HCT116 (cell line): ENCODE data around the gene B4GALNT2. TPM values are rescaled to one million over a fixed set of nuclear protein-coding genes. Genes with fewer than 3 reads are reported as not detected.

ENCODE experiments used
- ATAC-seq: fragments of 200-7000 bp; cut with Tn5 transposase; 2 replicates; pipeline ENCODE4 v1.9.1; 2020; ENCODE audit warnings: mild to moderate bottlenecking, moderate library complexity
- BruUV-seq: library from RNA; stranded (reverse); fragments of 400-500 nt; replicated peaks from 2 replicates; lab custom pipeline; 2021; lab: Mats Ljungman, UMichigan
- CTCF ChIA-PET: fragments of 300-600 bp; sonication (Branson Sonifier 250); formaldehyde crosslinking; loops from one replicate; lab custom pipeline; 2021; ENCODE audit warnings: antibody characterized with exemption; lab: Charles Lee
- POLR2A ChIA-PET: fragments of 300-600, 350-600 bp; sonication (Branson Sonifier 250); formaldehyde crosslinking; loops from one replicate; lab custom pipeline; 2021; ENCODE audit warnings: antibody characterized with exemption; lab: Charles Lee
- RAD21 ChIA-PET, 2 experiments: fragments of 300-600 bp; sonication (Branson Sonifier 250); formaldehyde crosslinking; loops; one replicate each; lab custom pipeline; 2023; ENCODE audit warnings: low total read pairs in 2 of 2; ENCODE audit not compliant: uncharacterized antibody in 2 of 2, unreplicated experiment in 2 of 2, low non-redundant PET in 1 of 2; lab: Charles Lee
- DNase-seq: peaks from one replicate; pipeline ENCODE4 v3.0.0-alpha.2; 2010; ENCODE audit warnings: low read depth, low spot score
- H2AFZ ChIP-seq: fragments of 200-600 bp; shearing (Covaris generic), sonication (generic); 2 replicates; pipeline ENCODE4 v1.6.1; 2017; ENCODE audit warnings: low read depth, mixed run types, mixed read lengths, antibody characterized with exemption, low read length; ENCODE audit not compliant: poor library complexity, severe bottlenecking
- H3K27ac ChIP-seq: 2 replicates; pipeline ENCODE4 v1.5.1; 2012; ENCODE audit warnings: low read depth, low read length
- H3K27me3 ChIP-seq: fragments of 200-600 bp; sonication (generic); 2 replicates; pipeline ENCODE4 v1.6.1; 2016; ENCODE audit warnings: mixed run types, low read length, mixed read lengths; ENCODE audit not compliant: insufficient read depth
- H3K36me3 ChIP-seq, 2 experiments: fragments of 200-500 bp in 1 of 2; fragments of 200-600 bp in 1 of 2; sonication (Bioruptor generic) in 1 of 2; sonication (generic) in 1 of 2; 2 replicates each; pipeline versions ENCODE4 v1.5.1 to v1.6.1; 2014 to 2016; ENCODE audit warnings: low read length in 2 of 2, inconsistent platforms in 1 of 2, mixed read lengths in 1 of 2, mixed run types in 1 of 2; ENCODE audit not compliant: insufficient read depth in 2 of 2, control insufficient read depth in 1 of 2
- H3K4me1 ChIP-seq, 2 experiments: fragments of 200-600 bp in 1 of 2; sonication (generic) in 1 of 2; 2 replicates each; pipeline versions ENCODE4 v1.5.1 to v1.6.1; 2012 to 2017; ENCODE audit warnings: low read length in 2 of 2, inconsistent platforms in 1 of 2, mild to moderate bottlenecking in 1 of 2, mixed read lengths in 1 of 2, mixed run types in 1 of 2, moderate library complexity in 1 of 2; ENCODE audit not compliant: insufficient read depth in 2 of 2, control insufficient read depth in 1 of 2
- H3K4me2 ChIP-seq: fragments of 200-600 bp; sonication (generic); 2 replicates; pipeline ENCODE4 v1.6.1; 2017; ENCODE audit warnings: mixed run types, low read length, mixed read lengths
- H3K4me3 ChIP-seq, 2 experiments: fragments of 200-600 bp in 1 of 2; sonication (generic) in 1 of 2; replicated peaks in 1 of 2; 2 replicates each; pipeline ENCODE4 v1.5.1; 2011 to 2016; ENCODE audit warnings: low read length in 2 of 2, control low read depth in 1 of 2, low read depth in 1 of 2, mild to moderate bottlenecking in 1 of 2, mixed read lengths in 1 of 2, mixed run types in 1 of 2
- H3K79me2 ChIP-seq: fragments of 200-600 bp; sonication (generic); 2 replicates; pipeline ENCODE4 v1.6.1; 2017; ENCODE audit warnings: mild to moderate bottlenecking, mixed run types, low read length, moderate library complexity, mixed read lengths; ENCODE audit not compliant: insufficient read depth
- H3K9ac ChIP-seq: fragments of 200-600 bp; sonication (generic); 2 replicates; pipeline ENCODE4 v1.6.1; 2016; ENCODE audit warnings: low read length, mixed read lengths
- H3K9me2 ChIP-seq: fragments of 200-600 bp; sonication (generic), shearing (Covaris generic); 2 replicates; pipeline ENCODE4 v1.6.1; 2017; ENCODE audit warnings: mixed run types, mild to moderate bottlenecking, moderate library complexity; ENCODE audit not compliant: insufficient read depth
- H3K9me3 ChIP-seq, 2 experiments: fragments of 200-500 bp in 1 of 2; fragments of 200-600 bp in 1 of 2; sonication (Bioruptor generic) in 1 of 2; sonication (generic) in 1 of 2; 2 replicates each; pipeline ENCODE4 v1.6.1; 2014 to 2017; ENCODE audit warnings: low read length in 2 of 2, mixed read lengths in 2 of 2, inconsistent platforms in 1 of 2, low read depth in 1 of 2, mild to moderate bottlenecking in 1 of 2, mixed run types in 1 of 2, moderate library complexity in 1 of 2; ENCODE audit not compliant: control insufficient read depth in 1 of 2, insufficient read depth in 1 of 2
- H4K20me1 ChIP-seq: fragments of 200-600 bp; sonication (generic), shearing (Covaris generic); 2 replicates; pipeline ENCODE4 v1.6.1; 2017; ENCODE audit warnings: mixed run types, mild to moderate bottlenecking, moderate library complexity; ENCODE audit not compliant: insufficient read depth
- ATF3 ChIP-seq: IDR thresholded peaks from 2 replicates; pipeline ENCODE4 v1.6.1; 2012
- CBX3 ChIP-seq: IDR thresholded peaks from 2 replicates; pipeline ENCODE4 v1.6.1; 2012; ENCODE audit warnings: low read depth
- CEBPB ChIP-seq: IDR thresholded peaks from 2 replicates; pipeline ENCODE4 v1.6.1; 2012; ENCODE audit warnings: low read depth
- CTCF ChIP-seq, 3 experiments: fragments of 200-600 bp in 1 of 3; sonication (generic) in 1 of 3; IDR thresholded peaks in 2 of 3; conservative IDR thresholded peaks in 1 of 3; 2 replicates each; pipeline ENCODE4 v1.5.1; 2012 to 2017; ENCODE audit warnings: low read depth in 2 of 3, low read length in 2 of 3, antibody characterized with exemption in 1 of 3, borderline replicate concordance in 1 of 3, control low read depth in 1 of 3, mild to moderate bottlenecking in 1 of 3, mixed read lengths in 1 of 3, mixed run types in 1 of 3, moderate library complexity in 1 of 3; ENCODE audit not compliant: insufficient read depth in 1 of 3
- EGR1 ChIP-seq: IDR thresholded peaks from 2 replicates; pipeline ENCODE4 v1.6.1; 2012; ENCODE audit warnings: low read depth
- ELF1 ChIP-seq: IDR thresholded peaks from 2 replicates; pipeline ENCODE4 v1.6.1; 2012; ENCODE audit warnings: low read depth, borderline replicate concordance
- EZH2 ChIP-seq: fragments of 200-600 bp; sonication (generic); IDR thresholded peaks from 2 replicates; pipeline ENCODE4 v1.6.1; 2017; ENCODE audit warnings: antibody characterized with exemption, mixed run types
- FOSL1 ChIP-seq: IDR thresholded peaks from 2 replicates; pipeline ENCODE4 v1.6.1; 2012; ENCODE audit warnings: low read depth
- MAX ChIP-seq: IDR thresholded peaks from 2 replicates; pipeline ENCODE4 v1.6.1; 2012
- POLR2A ChIP-seq: IDR thresholded peaks from 2 replicates; pipeline ENCODE4 v1.7.0; 2011; ENCODE audit warnings: borderline replicate concordance; ENCODE audit not compliant: insufficient read depth, insufficient read length; ENCODE audit errors: extremely low read depth
- RAD21 ChIP-seq: IDR thresholded peaks from 2 replicates; pipeline ENCODE4 v1.6.1; 2012; ENCODE audit warnings: low read depth, mild to moderate bottlenecking
- REST ChIP-seq: IDR thresholded peaks from 2 replicates; pipeline ENCODE4 v1.6.1; 2012; ENCODE audit warnings: low read depth
- SIN3A ChIP-seq: IDR thresholded peaks from 2 replicates; pipeline ENCODE4 v1.6.1; 2012; ENCODE audit warnings: low read depth
- SP1 ChIP-seq: IDR thresholded peaks from 2 replicates; pipeline ENCODE4 v1.6.1; 2012; ENCODE audit warnings: low read depth
- TCF7L2 ChIP-seq: IDR thresholded peaks from 2 replicates; pipeline ENCODE4 v1.7.0; 2011; ENCODE audit warnings: borderline replicate concordance, inconsistent platforms; ENCODE audit not compliant: insufficient read depth, insufficient read length; ENCODE audit errors: extremely low read depth
- YY1 ChIP-seq: IDR thresholded peaks from 2 replicates; pipeline ENCODE4 v1.6.1; 2011; ENCODE audit warnings: low read length, low read depth, moderate library complexity, mild to moderate bottlenecking; ENCODE audit not compliant: insufficient replicate concordance; ENCODE audit errors: extremely low read depth
- ZBTB33 ChIP-seq: IDR thresholded peaks from 2 replicates; pipeline ENCODE4 v1.6.1; 2011; ENCODE audit warnings: mild to moderate bottlenecking, low read length, moderate library complexity; ENCODE audit not compliant: insufficient replicate concordance; ENCODE audit errors: extremely low read depth
- ZFX ChIP-seq: fragments of 450-650 bp; IDR thresholded peaks from 2 replicates; pipeline ENCODE4 v1.6.1; 2017
- ZNF274 ChIP-seq: fragments of 200-500 bp; sonication (Bioruptor generic); IDR thresholded peaks from 2 replicates; pipeline ENCODE4 v1.6.1; 2014; ENCODE audit warnings: mild to moderate bottlenecking, low read depth, low read length, inconsistent platforms
- intact Hi-C: fragments of 100-400 bp; cut with micrococcal nuclease; formaldehyde crosslinking; loops from 2 replicates; pipeline ENCODE4 v1.10.0; 2022
- total RNA-seq: library from RNA; stranded (reverse); gene quantifications from one replicate; pipeline ENCODE4 v1.2.1, GENCODE V29; 2021; ENCODE audit not compliant: unreplicated experiment

The B4GALNT2 gene
- total RNA-seq, 1 experiment from 2014 or later: not detected

GRCh38 chr17:49112936-49113335 is 19.6 kb upstream of the B4GALNT2 start:
- Histone ChIP-seq H3K4me2 (no peak overlapping the region), H3K27ac (no peak overlapping the region), H3K4me3 (no peak overlapping the region), H3K9me3 (no peaks in the 10 kb centered on the region), H3K9ac (no peak overlapping the region), H2AFZ (no peak overlapping the region), H4K20me1 (no peaks in the 10 kb centered on the region), H3K9me2 (no peaks in the 10 kb centered on the region), H3K4me1 (no peaks in the 10 kb centered on the region), H3K36me3 (no peaks in the 10 kb centered on the region), H3K79me2 (no peaks in the 10 kb centered on the region), H3K27me3 (no peaks in the 10 kb centered on the region)
- no peak for TF ChIP-seq ATF3
- TF ChIP-seq CEBPB: no peak
- no peak for TF ChIP-seq REST
- no peak for TF ChIP-seq ZBTB33
- TF ChIP-seq FOSL1: no peak
- TF ChIP-seq ZFX: no peak
- no peak for TF ChIP-seq EGR1
- no peak for TF ChIP-seq YY1
- TF ChIP-seq TCF7L2: no peak
- TF ChIP-seq EZH2: no peak
- TF ChIP-seq SP1: no peak
- TF ChIP-seq CBX3: no peak
- no peak for TF ChIP-seq POLR2A
- TF ChIP-seq RAD21: no peak
- TF ChIP-seq SIN3A: no peak
- TF ChIP-seq MAX: no peak
- no peak for TF ChIP-seq ZNF274
- TF ChIP-seq CTCF (IDR thresholded peaks at IDR 0.05 in 2 of 3, conservative IDR thresholded peaks at IDR 0.05 in 1 of 3; ENCODE audit: borderline replicate concordance in 1 of 3, insufficient read depth in 1 of 3, low read depth in 2 of 3, low read length in 2 of 3): no peak
- no peak for TF ChIP-seq ELF1
- DNase-seq (no peak), ATAC-seq (no peak)
- ChIA-PET RAD21 (no interaction called here), CTCF (no interaction called here), POLR2A (interaction anchor here (2.6 kb wide), 1 partner anchor 11 kb away, joined by 10 read pairs; no protein-coding TSS in a partner anchor)
- no TSS peak for BruUV-seq
- intact Hi-C loops: no loop called here
